VCaP (cell line): ENCODE measurements around the gene CHURC1.

Experiments used
- H3K27ac ChIP-seq: fragments of 450-650 bp; 2 replicates; pipeline ENCODE4 v1.5.1; 2017
- CTCF ChIP-seq: fragments of 450-650 bp; conservative IDR thresholded peaks from 2 replicates; pipeline ENCODE4 v1.5.1; 2017; ENCODE audit warnings: mild to moderate bottlenecking, moderate library complexity

The CHURC1 gene

GRCh38 chr14:64871344-64871743 lies 42.9 kb upstream of the CHURC1 start:
- H3K27ac ChIP-seq = no peak overlapping the region
- no peak for TF ChIP-seq CTCF

- H3K27ac ChIP-seq = no peak overlapping the region
- no peak for TF ChIP-seq CTCF
These were observed 40.6 kb upstream of the CHURC1 start for GRCh38 chr14:64873506-64874219.

- no peak for TF ChIP-seq CTCF
- no peak overlapping the region for H3K27ac ChIP-seq
These were observed 38.9 kb upstream of the CHURC1 start for GRCh38 chr14:64875350-64875749.

GRCh38 chr14:64877846-64878245 lies 36.4 kb upstream of the CHURC1 start:
- no peak for TF ChIP-seq CTCF
- H3K27ac ChIP-seq = no peak overlapping the region

GRCh38 chr14:64878837-64879634 lies 35.2 kb upstream of the CHURC1 start:
- no peak for TF ChIP-seq CTCF
- H3K27ac ChIP-seq = peak overlapping the region; percentile 67

- no peak for TF ChIP-seq CTCF
- H3K27ac ChIP-seq = peak within 1 kb of the TSS; percentile 67
These were observed 34.5 kb upstream of the CHURC1 start, which contains the start of gene SPTB for GRCh38 chr14:64879635-64880220. Gene SPTB, minus strand, starts transcription at chr14:64879907. Its CDS starts 56,813 bp downstream, at chr14:64823094.
